ENCODE results near the gene CHST13. TPM values are rescaled to one million over a fixed set of nuclear protein-coding genes. Genes with fewer than 3 reads are reported as not detected.

CHST13 gene
- total RNA-seq, 3 donors from 2014 or later (not counting 1 experiment from before 2014, with no cell fraction given): 0.19 to 0.20 TPM; not detected in 1

- intact Hi-C loops (cut with micrococcal nuclease): no loop called here
- Histone ChIP-seq H3K36me3 (ENCODE audit: control insufficient read depth, insufficient read depth, low read length) (no peaks in the 10 kb centered on the region), H3K27ac (ENCODE audit: low read length) (no peak overlapping the region), H3K27me3 (ENCODE audit: control insufficient read depth, insufficient read depth, low read length) (no peaks in the 10 kb centered on the region), H3K4me3 (ENCODE audit: low read length) (no peak overlapping the region), H3K4me1 (ENCODE audit: control insufficient read depth, insufficient read depth, low read length) (no peaks in the 10 kb centered on the region), H3K9me3 (ENCODE audit: control insufficient read depth, insufficient read depth, low read length) (no peaks in the 10 kb centered on the region)
- WGBS (ENCODE audit: insufficient coverage): 47% methylated on average over 13 of the region's 13 CpGs
- no peak for TF ChIP-seq CTCF (IDR thresholded peaks at IDR 0.05)
- DNase-seq: peak in 1 of 2 donors; percentile 7
- H3K27me3 Mint-ChIP-seq (ENCODE audit: low read depth in 2 of 2): peaks cover 0 to 10% of the 10 kb centered on the region in 2 donors
- H3K4me1 Mint-ChIP-seq: no peaks in the 10 kb centered on the region
- no peak overlapping the region for H3K27ac Mint-ChIP-seq
- H3K36me3 Mint-ChIP-seq: no peaks in the 10 kb centered on the region
- H3K4me3 Mint-ChIP-seq: no peak overlapping the region
- no peaks in the 10 kb centered on the region for H3K9me3 Mint-ChIP-seq
- ATAC-seq: no peak
Measured at GRCh38 chr3:126551121-126551838, 27.3 kb downstream of the CHST13 start.

- 73% methylated on average over 17 of the region's 17 CpGs for WGBS (ENCODE audit: insufficient coverage)
- H3K9me3 Mint-ChIP-seq: no peaks in the 10 kb centered on the region
- Histone ChIP-seq H3K9me3 (ENCODE audit: control insufficient read depth, insufficient read depth, low read length) (no peaks in the 10 kb centered on the region), H3K4me3 (ENCODE audit: low read length) (no peak overlapping the region), H3K27me3 (ENCODE audit: control insufficient read depth, insufficient read depth, low read length) (no peaks in the 10 kb centered on the region), H3K27ac (ENCODE audit: low read length) (no peak overlapping the region), H3K36me3 (ENCODE audit: control insufficient read depth, insufficient read depth, low read length) (no peaks in the 10 kb centered on the region), H3K4me1 (ENCODE audit: control insufficient read depth, insufficient read depth, low read length) (no peaks in the 10 kb centered on the region)
- H3K27ac Mint-ChIP-seq: no peak overlapping the region
- no peaks in the 10 kb centered on the region for H3K4me1 Mint-ChIP-seq
- ATAC-seq: no peak
- peak in 1 of 2 donors; percentile 5 for DNase-seq
- no peak overlapping the region for H3K4me3 Mint-ChIP-seq
- no peak for TF ChIP-seq CTCF (IDR thresholded peaks at IDR 0.05)
- H3K27me3 Mint-ChIP-seq (ENCODE audit: low read depth in 2 of 2): peaks cover 0 to 7% of the 10 kb centered on the region in 2 donors
- intact Hi-C loops (cut with micrococcal nuclease): no loop called here
- no peaks in the 10 kb centered on the region for H3K36me3 Mint-ChIP-seq
Measured at GRCh38 chr3:126551839-126552687, 28.1 kb downstream of the CHST13 start.

- ATAC-seq (no peak), DNase-seq (peak in 1 of 2 donors; percentile 3)
- Mint-ChIP-seq H3K27ac (no peak overlapping the region), H3K9me3 (no peaks in the 10 kb centered on the region), H3K4me3 (no peak overlapping the region), H3K4me1 (no peaks in the 10 kb centered on the region), H3K36me3 (no peaks in the 10 kb centered on the region), H3K27me3 (ENCODE audit: low read depth in 2 of 2) (no peaks in the 10 kb centered on the region)
- Histone ChIP-seq H3K9me3 (ENCODE audit: control insufficient read depth, insufficient read depth, low read length) (no peaks in the 10 kb centered on the region), H3K36me3 (ENCODE audit: control insufficient read depth, insufficient read depth, low read length) (no peaks in the 10 kb centered on the region), H3K4me1 (ENCODE audit: control insufficient read depth, insufficient read depth, low read length) (no peaks in the 10 kb centered on the region), H3K27me3 (ENCODE audit: control insufficient read depth, insufficient read depth, low read length) (no peaks in the 10 kb centered on the region), H3K27ac (ENCODE audit: low read length) (no peak overlapping the region), H3K4me3 (ENCODE audit: low read length) (no peak overlapping the region)
- TF ChIP-seq CTCF (IDR thresholded peaks at IDR 0.05): no peak
- intact Hi-C loops (cut with micrococcal nuclease): no loop called here
- 90% methylated on average over 14 of the region's 14 CpGs for WGBS (ENCODE audit: insufficient coverage)
Measured at GRCh38 chr3:126552688-126553283, 28.8 kb downstream of the CHST13 start.

Data from natural killer cell (primary cell).